ENCODE data around the gene UBR4.

Gene UBR4

GRCh38 chr1:19140465-19140864, 69.6 kb downstream of the UBR4 start:
- FAIRE-seq (no peak), DNase-seq (ENCODE audit: low spot score) (no peak)

- no peak for DNase-seq (ENCODE audit: low spot score)
- no peak for FAIRE-seq
Observed at GRCh38 chr1:19139711-19140110, 70.4 kb downstream of the UBR4 start.

- no peak for FAIRE-seq
- DNase-seq (ENCODE audit: low spot score), result no peak
Observed at GRCh38 chr1:19138958-19139581, 71.0 kb downstream of the UBR4 start.

GRCh38 chr1:19138331-19138730, 71.7 kb downstream of the UBR4 start:
- no peak for FAIRE-seq
- no peak for DNase-seq (ENCODE audit: low spot score)

GRCh38 chr1:19137158-19137557, 72.9 kb downstream of the UBR4 start:
- DNase-seq (ENCODE audit: low spot score) (no peak), FAIRE-seq (no peak)

GRCh38 chr1:19133360-19133759, 76.7 kb downstream of the UBR4 start:
- no peak for FAIRE-seq
- DNase-seq (ENCODE audit: low spot score), result no peak

- FAIRE-seq, result no peak
- DNase-seq (ENCODE audit: low spot score), result no peak
Observed at GRCh38 chr1:19130468-19130867, 79.6 kb downstream of the UBR4 start.

- DNase-seq (ENCODE audit: low spot score) (no peak), FAIRE-seq (no peak)
Observed at GRCh38 chr1:19128968-19129514, 81.0 kb downstream of the UBR4 start.

- FAIRE-seq (no peak), DNase-seq (ENCODE audit: low spot score) (no peak)
Observed at GRCh38 chr1:19124273-19124672, 85.8 kb downstream of the UBR4 start.

GRCh38 chr1:19123837-19124236, 86.2 kb downstream of the UBR4 start:
- DNase-seq (ENCODE audit: low spot score) (no peak), FAIRE-seq (no peak)

GRCh38 chr1:19122668-19123067, 87.4 kb downstream of the UBR4 start:
- no peak for FAIRE-seq
- DNase-seq (ENCODE audit: low spot score), result no peak

- no peak for FAIRE-seq
- no peak for DNase-seq (ENCODE audit: low spot score)
Observed at GRCh38 chr1:19121192-19121591, 88.9 kb downstream of the UBR4 start.

- no peak for FAIRE-seq
Observed at GRCh38 chr1:19120070-19120469, 90.0 kb downstream of the UBR4 start.

GRCh38 chr1:19115082-19115808, 94.8 kb downstream of the UBR4 start:
- FAIRE-seq (no peak), DNase-seq (ENCODE audit: low spot score) (no peak)

More at GRCh38 chr1:19120070-19120469, 90.0 kb downstream of the UBR4 start:
- DNase-seq (ENCODE audit: low spot score), result no peak

GRCh38 chr1:19113697-19114092, 96.4 kb downstream of the UBR4 start:
- FAIRE-seq (no peak), DNase-seq (ENCODE audit: low spot score) (peak; percentile 56)

- FAIRE-seq (no peak), DNase-seq (ENCODE audit: low spot score) (no peak)
Observed at GRCh38 chr1:19112891-19113696, 97.0 kb downstream of the UBR4 start.

GRCh38 chr1:19110257-19110927, 99.7 kb downstream of the UBR4 start:
- no peak for FAIRE-seq
- DNase-seq (ENCODE audit: low spot score), result no peak

GRCh38 chr1:19109545-19109944, 100.5 kb downstream of the UBR4 start:
- DNase-seq (ENCODE audit: low spot score) (no peak), FAIRE-seq (no peak)

GRCh38 chr1:19101244-19101643, 108.8 kb downstream of the UBR4 start:
- no peak for DNase-seq (ENCODE audit: low spot score)
- FAIRE-seq, result no peak

- no peak for FAIRE-seq
- DNase-seq (ENCODE audit: low spot score), result no peak
Observed at GRCh38 chr1:19100028-19100427, 110.0 kb downstream of the UBR4 start.

- no peak for FAIRE-seq
Observed at GRCh38 chr1:19096990-19097389, 113.1 kb downstream of the UBR4 start.

More at GRCh38 chr1:19096990-19097389, 113.1 kb downstream of the UBR4 start:
- no peak for DNase-seq (ENCODE audit: low spot score)
